HG03442 (cell line): Measurements from ENCODE around the gene MICAL2.

Experiments used
- ATAC-seq: cut with Tn5 transposase; IDR thresholded peaks from one replicate; pipeline ENCODE4 v1.9.1; 2021; ENCODE audit warnings: mild to moderate bottlenecking, moderate library complexity; ENCODE audit not compliant: unreplicated experiment

MICAL2 gene

GRCh38 chr11:12185914-12186313, 75.5 kb downstream of the MICAL2 start:
- ATAC-seq = no peak

- ATAC-seq = no peak
Observed at GRCh38 chr11:12186701-12187100, 76.3 kb downstream of the MICAL2 start.

GRCh38 chr11:12187399-12187798, 77.0 kb downstream of the MICAL2 start:
- ATAC-seq = no peak

- peak; percentile 71 for ATAC-seq
Observed at GRCh38 chr11:12188548-12189317, 78.3 kb downstream of the MICAL2 start.

- ATAC-seq = no peak
Observed at GRCh38 chr11:12189543-12190235, 79.3 kb downstream of the MICAL2 start.

GRCh38 chr11:12190511-12190910, 80.1 kb downstream of the MICAL2 start:
- no peak for ATAC-seq

- ATAC-seq = no peak
Observed at GRCh38 chr11:12192794-12193514, 82.6 kb downstream of the MICAL2 start.

- ATAC-seq = no peak
Observed at GRCh38 chr11:12193515-12194336, 83.3 kb downstream of the MICAL2 start.

GRCh38 chr11:12195768-12196167, 85.4 kb downstream of the MICAL2 start:
- peak; percentile 74 for ATAC-seq

- no peak for ATAC-seq
Observed at GRCh38 chr11:12196308-12196707, 85.9 kb downstream of the MICAL2 start.

GRCh38 chr11:12196872-12197271, 86.5 kb downstream of the MICAL2 start:
- no peak for ATAC-seq

- no peak for ATAC-seq
Observed at GRCh38 chr11:12198251-12199222, 88.1 kb downstream of the MICAL2 start.

GRCh38 chr11:12199231-12199948, 89.0 kb downstream of the MICAL2 start:
- ATAC-seq = no peak

GRCh38 chr11:12200279-12200990, 90.0 kb downstream of the MICAL2 start:
- no peak for ATAC-seq

- no peak for ATAC-seq
Observed at GRCh38 chr11:12200991-12201985, 90.9 kb downstream of the MICAL2 start.

GRCh38 chr11:12202661-12203310, 92.4 kb downstream of the MICAL2 start:
- ATAC-seq = no peak

- no peak for ATAC-seq
Observed at GRCh38 chr11:12204506-12204905, 94.1 kb downstream of the MICAL2 start.
